Liver (tissue), 3 donors: ENCODE results near the gene ANKRD45.

Experiments used
- EGR1 ChIP-seq, 2 donors: IDR thresholded peaks; 2 replicates each; pipeline ENCODE4 v1.6.1; 2016 to 2018; ENCODE audit warnings: antibody characterized with exemption in 2 of 2, low read depth in 2 of 2
- GABPA ChIP-seq, 2 donors: IDR thresholded peaks in 1 of 2; conservative IDR thresholded peaks in 1 of 2; 2 replicates each; pipeline ENCODE4 v1.6.1; 2016; ENCODE audit warnings: antibody characterized with exemption in 2 of 2, mild to moderate bottlenecking in 1 of 2, moderate library complexity in 1 of 2
- RAD21 ChIP-seq, 2 donors: IDR thresholded peaks; 2 replicates each; pipeline ENCODE4 v1.6.1; 2016; ENCODE audit warnings: antibody characterized with exemption in 2 of 2, mild to moderate bottlenecking in 2 of 2
- TAF1 ChIP-seq: conservative IDR thresholded peaks from 2 replicates; pipeline ENCODE4 v1.6.1; 2016; ENCODE audit warnings: antibody characterized with exemption, mild to moderate bottlenecking
- YY1 ChIP-seq: IDR thresholded peaks from 2 replicates; pipeline ENCODE4 v1.6.1; 2016; ENCODE audit warnings: antibody characterized with exemption, mild to moderate bottlenecking
- TF ChIP-seq, protein P1 (sequence below): fragments of 150-350 bp; IDR thresholded peaks from 2 replicates; pipeline ENCODE4 v1.5.1; 2017; ENCODE audit warnings: improper control_type of control experiment, low read depth, low read length; ENCODE audit not compliant: missing input control
- TF ChIP-seq, protein P2 (sequence below): IDR thresholded peaks from 2 replicates; pipeline ENCODE4 v1.6.1; 2016; ENCODE audit warnings: antibody characterized with exemption
- donor health status: healthy.
- donor health status: healthy.

DNA sequence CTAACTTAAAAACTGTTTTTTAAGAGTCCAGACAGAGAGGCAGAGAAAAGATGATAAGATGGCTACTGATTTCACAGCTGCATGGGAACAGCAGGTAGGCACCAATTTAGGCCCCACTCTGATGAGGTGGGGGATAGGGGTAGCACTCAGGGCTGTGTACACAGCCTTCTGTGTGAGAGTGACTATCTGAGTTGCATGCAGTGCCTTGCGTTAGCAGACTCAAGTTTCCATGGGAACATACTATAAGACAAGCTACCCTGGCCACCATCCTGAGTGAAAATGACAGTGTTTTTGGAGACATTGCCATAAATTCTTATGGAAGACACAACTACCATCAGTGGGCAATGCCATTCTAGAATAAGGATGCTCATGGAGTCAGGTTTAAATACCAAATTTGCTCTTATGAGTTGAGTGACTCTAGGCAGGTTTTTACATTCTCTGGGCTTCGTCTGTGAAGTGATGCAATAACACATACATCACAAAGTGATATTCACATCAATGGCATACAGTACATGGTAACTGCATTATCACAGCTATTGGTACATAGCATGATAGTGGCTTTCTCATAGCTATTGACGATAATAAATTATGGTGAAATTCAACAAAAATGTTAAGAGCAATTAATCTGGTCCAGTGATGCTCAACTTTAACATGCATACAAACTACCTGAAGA lies 97.3 kb downstream of the ANKRD45 start:
- TF ChIP-seq, protein P1, sequence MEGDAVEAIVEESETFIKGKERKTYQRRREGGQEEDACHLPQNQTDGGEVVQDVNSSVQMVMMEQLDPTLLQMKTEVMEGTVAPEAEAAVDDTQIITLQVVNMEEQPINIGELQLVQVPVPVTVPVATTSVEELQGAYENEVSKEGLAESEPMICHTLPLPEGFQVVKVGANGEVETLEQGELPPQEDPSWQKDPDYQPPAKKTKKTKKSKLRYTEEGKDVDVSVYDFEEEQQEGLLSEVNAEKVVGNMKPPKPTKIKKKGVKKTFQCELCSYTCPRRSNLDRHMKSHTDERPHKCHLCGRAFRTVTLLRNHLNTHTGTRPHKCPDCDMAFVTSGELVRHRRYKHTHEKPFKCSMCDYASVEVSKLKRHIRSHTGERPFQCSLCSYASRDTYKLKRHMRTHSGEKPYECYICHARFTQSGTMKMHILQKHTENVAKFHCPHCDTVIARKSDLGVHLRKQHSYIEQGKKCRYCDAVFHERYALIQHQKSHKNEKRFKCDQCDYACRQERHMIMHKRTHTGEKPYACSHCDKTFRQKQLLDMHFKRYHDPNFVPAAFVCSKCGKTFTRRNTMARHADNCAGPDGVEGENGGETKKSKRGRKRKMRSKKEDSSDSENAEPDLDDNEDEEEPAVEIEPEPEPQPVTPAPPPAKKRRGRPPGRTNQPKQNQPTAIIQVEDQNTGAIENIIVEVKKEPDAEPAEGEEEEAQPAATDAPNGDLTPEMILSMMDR = no peak
- TF ChIP-seq YY1 (no peak), RAD21 (IDR thresholded peaks at IDR 0.05) (no peak), GABPA (IDR thresholded peaks at IDR 0.05 in 1 of 2, conservative IDR thresholded peaks at IDR 0.05 in 1 of 2) (no peak), TAF1 (no peak), EGR1 (IDR thresholded peaks at IDR 0.05; ENCODE audit: low read depth in 2 of 2) (no peak)
- TF ChIP-seq, protein P2, sequence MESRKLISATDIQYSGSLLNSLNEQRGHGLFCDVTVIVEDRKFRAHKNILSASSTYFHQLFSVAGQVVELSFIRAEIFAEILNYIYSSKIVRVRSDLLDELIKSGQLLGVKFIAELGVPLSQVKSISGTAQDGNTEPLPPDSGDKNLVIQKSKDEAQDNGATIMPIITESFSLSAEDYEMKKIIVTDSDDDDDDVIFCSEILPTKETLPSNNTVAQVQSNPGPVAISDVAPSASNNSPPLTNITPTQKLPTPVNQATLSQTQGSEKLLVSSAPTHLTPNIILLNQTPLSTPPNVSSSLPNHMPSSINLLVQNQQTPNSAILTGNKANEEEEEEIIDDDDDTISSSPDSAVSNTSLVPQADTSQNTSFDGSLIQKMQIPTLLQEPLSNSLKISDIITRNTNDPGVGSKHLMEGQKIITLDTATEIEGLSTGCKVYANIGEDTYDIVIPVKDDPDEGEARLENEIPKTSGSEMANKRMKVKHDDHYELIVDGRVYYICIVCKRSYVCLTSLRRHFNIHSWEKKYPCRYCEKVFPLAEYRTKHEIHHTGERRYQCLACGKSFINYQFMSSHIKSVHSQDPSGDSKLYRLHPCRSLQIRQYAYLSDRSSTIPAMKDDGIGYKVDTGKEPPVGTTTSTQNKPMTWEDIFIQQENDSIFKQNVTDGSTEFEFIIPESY = no peak
